Peyer's patch (tissue), 4 donors: ENCODE results near the gene RBPJ. TPM values are rescaled to one million over a fixed set of nuclear protein-coding genes. Genes with fewer than 3 reads are reported as not detected.

ENCODE experiments used
- DNase-seq, 3 donors: peaks; one replicate each; pipeline ENCODE4 v3.0.0-alpha.2; 2017 to 2019
- H3K27ac ChIP-seq, 4 donors: fragments of 200-600 bp; sonication (generic); one replicate each; pipeline ENCODE4 v1.5.1; 2016 to 2019
- H3K27me3 ChIP-seq, 2 donors: fragments of 200-600 bp; sonication (generic); one replicate each; pipeline ENCODE4 v1.5.1; 2019
- H3K36me3 ChIP-seq, 3 donors: fragments of 200-600 bp; sonication (generic); one replicate each; pipeline ENCODE4 v1.5.1; 2016 to 2019
- H3K4me1 ChIP-seq, 4 donors: fragments of 200-600 bp; sonication (generic); one replicate each; pipeline ENCODE4 v1.5.1; 2016 to 2019
- H3K4me3 ChIP-seq, 4 donors: fragments of 200-600 bp; sonication (generic); 1 replicate in 3 of 4; 2 replicates in 1 of 4; pipeline ENCODE4 v1.5.1; 2016 to 2019; ENCODE audit warnings: mild to moderate bottlenecking in 1 of 4
- H3K9me3 ChIP-seq, 4 donors: fragments of 200-600 bp; sonication (generic); one replicate each; pipeline ENCODE4 v1.5.1; 2016 to 2019; ENCODE audit warnings: mild to moderate bottlenecking in 1 of 4
- CTCF ChIP-seq, 6 experiments: fragments of 450-650 bp in 4 of 6; fragments of 200-600 bp in 2 of 6; sonication (generic) in 1 of 6; IDR thresholded peaks; one replicate each; pipeline ENCODE4 v1.5.1; 2017 to 2019; ENCODE audit warnings: antibody characterized with exemption in 6 of 6, mild to moderate bottlenecking in 3 of 6, moderate library complexity in 1 of 6
- POLR2A ChIP-seq, 2 donors: fragments of 450-650 bp; IDR thresholded peaks; one replicate each; pipeline ENCODE4 v1.5.1; 2017; ENCODE audit warnings: antibody characterized with exemption in 2 of 2, mild to moderate bottlenecking in 2 of 2, moderate library complexity in 2 of 2
- total RNA-seq, 4 donors: library from RNA; depleted of rRNA; stranded (reverse); fragments of >200 nt; gene quantifications; one replicate each; pipeline ENCODE4 v1.1.0, GENCODE V29; 2016

RBPJ gene
- total RNA-seq, 4 donors from 2014 or later: 27.6 to 105 (median 42.8) TPM

- H3K9me3 ChIP-seq: no peaks in the 10 kb centered on the region
- no peak for TF ChIP-seq POLR2A (IDR thresholded peaks at IDR 0.05)
- TF ChIP-seq CTCF (IDR thresholded peaks at IDR 0.05): no peak
- H3K36me3 ChIP-seq: no peaks in the 10 kb centered on the region
- H3K27ac ChIP-seq: no peak overlapping the region
- no peaks in the 10 kb centered on the region for H3K27me3 ChIP-seq
- H3K4me1 ChIP-seq: no peaks in the 10 kb centered on the region
- no peak for DNase-seq
- no peak overlapping the region for H3K4me3 ChIP-seq
These were observed 41.4 kb upstream of the RBPJ start for GRCh38 chr4:26279446-26279845.

DNA sequence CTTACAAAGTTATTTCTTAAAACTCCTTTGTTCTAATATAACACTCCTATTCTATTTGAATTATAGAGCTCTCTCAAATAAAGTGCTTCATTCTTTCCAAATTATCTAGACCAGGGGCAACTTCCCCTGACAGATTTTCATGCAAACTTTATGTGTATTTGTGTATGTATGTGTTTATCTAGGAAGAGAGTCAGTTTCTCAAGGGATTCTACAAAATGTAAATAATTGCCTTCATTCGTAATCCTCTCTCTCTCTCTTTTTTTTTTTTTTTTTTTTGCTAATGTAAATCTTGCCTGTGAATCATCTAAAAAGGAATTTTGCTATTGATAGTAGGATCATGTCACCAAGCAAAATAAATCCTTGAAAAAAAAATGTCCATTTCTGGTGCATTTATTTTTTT lies 38.9 kb upstream of the RBPJ start:
- Histone ChIP-seq H3K4me1 (no peaks in the 10 kb centered on the region), H3K27ac (no peak overlapping the region), H3K27me3 (no peaks in the 10 kb centered on the region), H3K36me3 (no peaks in the 10 kb centered on the region), H3K4me3 (no peak overlapping the region), H3K9me3 (no peaks in the 10 kb centered on the region)
- no peak for DNase-seq
- no peak for TF ChIP-seq CTCF (IDR thresholded peaks at IDR 0.05)
- TF ChIP-seq POLR2A (IDR thresholded peaks at IDR 0.05): no peak

DNA sequence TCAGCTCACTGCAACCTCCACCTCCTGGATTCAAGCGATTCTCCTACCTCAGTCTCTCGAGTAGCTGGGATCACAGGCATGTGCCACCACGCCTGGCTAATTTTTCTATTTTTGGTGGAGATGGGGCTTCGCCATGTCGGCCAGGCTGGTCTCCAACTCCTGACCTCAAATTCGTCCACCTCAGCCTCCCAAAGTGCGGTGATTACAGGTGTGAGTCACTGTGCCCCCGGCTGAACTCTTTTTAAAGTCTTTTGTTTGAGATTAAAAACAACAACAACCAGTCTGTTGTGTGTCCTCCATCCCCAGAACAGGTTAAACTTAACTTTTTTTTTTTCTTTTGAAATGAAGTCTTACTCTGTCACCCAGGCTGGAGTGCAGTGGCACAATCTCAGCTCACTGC lies 36.3 kb upstream of the RBPJ start:
- Histone ChIP-seq H3K4me3 (no peak overlapping the region), H3K27ac (no peak overlapping the region), H3K36me3 (no peaks in the 10 kb centered on the region), H3K27me3 (no peaks in the 10 kb centered on the region), H3K4me1 (no peaks in the 10 kb centered on the region), H3K9me3 (no peaks in the 10 kb centered on the region)
- DNase-seq: no peak
- TF ChIP-seq CTCF (IDR thresholded peaks at IDR 0.05) (no peak), POLR2A (IDR thresholded peaks at IDR 0.05) (no peak)

DNA sequence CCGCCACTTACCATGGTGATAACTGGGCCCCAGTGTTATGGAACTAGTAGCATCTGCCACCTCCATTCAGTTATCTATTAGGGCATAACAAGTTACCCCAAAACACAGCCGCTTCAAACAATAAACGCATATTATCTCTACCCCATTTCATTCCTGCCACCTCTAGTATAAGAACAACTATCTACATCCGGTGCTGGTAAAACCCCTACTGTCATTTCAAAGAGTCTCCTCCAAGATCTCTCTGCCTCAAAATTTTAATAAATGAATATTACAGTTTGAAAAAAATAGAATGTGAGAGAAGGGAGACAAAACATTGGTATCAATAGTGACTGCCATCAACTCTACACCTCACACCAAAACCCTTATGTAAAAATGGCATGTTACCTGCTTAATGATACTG lies 35.5 kb upstream of the RBPJ start:
- DNase-seq: no peak
- Histone ChIP-seq H3K27me3 (no peaks in the 10 kb centered on the region), H3K36me3 (no peaks in the 10 kb centered on the region), H3K27ac (no peak overlapping the region), H3K9me3 (no peaks in the 10 kb centered on the region), H3K4me3 (no peak overlapping the region), H3K4me1 (no peaks in the 10 kb centered on the region)
- TF ChIP-seq CTCF (IDR thresholded peaks at IDR 0.05) (no peak), POLR2A (IDR thresholded peaks at IDR 0.05) (no peak)

DNA sequence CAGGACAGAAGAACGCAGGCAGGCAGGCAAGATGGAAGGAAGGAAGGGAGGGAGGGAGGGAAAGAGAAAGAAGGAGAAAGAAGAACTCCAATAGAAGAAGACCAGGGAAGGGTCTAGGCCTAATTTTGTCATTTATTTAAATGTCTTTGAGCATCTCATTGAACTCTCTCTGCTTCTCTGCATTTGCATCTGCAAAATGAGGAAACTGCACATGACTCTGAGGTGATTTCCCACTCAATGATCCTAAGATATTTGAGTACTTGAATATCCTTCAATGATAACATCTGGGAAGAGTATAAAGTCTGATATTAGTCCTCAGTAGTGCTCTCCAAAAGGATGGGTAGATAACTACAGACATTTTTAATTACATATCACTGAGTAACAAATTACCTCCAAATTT lies 33.1 kb upstream of the RBPJ start:
- H3K36me3 ChIP-seq: no peaks in the 10 kb centered on the region
- H3K9me3 ChIP-seq: no peaks in the 10 kb centered on the region
- H3K4me3 ChIP-seq: no peak overlapping the region
- DNase-seq: no peak
- no peaks in the 10 kb centered on the region for H3K27me3 ChIP-seq
- TF ChIP-seq CTCF (IDR thresholded peaks at IDR 0.05) (no peak), POLR2A (IDR thresholded peaks at IDR 0.05) (no peak)
- no peaks in the 10 kb centered on the region for H3K4me1 ChIP-seq
- H3K27ac ChIP-seq: peak overlapping the region in 2 of 4 donors; percentile 9 to 39

DNA sequence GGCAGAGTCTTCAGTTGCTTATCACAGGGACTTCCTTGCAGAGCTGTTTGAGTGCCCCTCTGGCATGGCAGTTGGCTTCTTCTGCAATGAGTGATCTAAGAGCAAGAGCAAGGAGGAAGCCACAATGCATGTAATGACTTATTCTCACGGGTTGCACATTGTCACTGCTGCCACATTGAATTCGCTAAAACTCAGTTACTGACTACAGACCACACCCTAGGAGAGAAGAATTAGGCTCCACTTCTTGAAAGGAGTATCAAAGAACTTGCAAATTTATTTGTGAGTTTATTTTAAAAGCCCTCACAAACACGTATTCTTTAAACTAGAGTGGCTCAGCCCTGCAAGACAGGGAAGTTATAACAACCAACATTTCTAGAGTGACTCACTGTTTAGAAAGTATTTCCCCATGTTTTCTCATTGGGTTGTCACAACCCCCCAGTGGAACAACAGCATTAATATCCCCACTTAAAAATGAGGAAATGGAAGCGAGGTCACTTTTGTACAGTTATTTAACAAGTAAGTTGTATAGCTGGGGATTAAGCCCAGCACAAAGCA lies 32.4 kb upstream of the RBPJ start:
- no peaks in the 10 kb centered on the region for H3K4me1 ChIP-seq
- no peak overlapping the region for H3K4me3 ChIP-seq
- H3K9me3 ChIP-seq: no peaks in the 10 kb centered on the region
- no peak for TF ChIP-seq POLR2A (IDR thresholded peaks at IDR 0.05)
- no peak for TF ChIP-seq CTCF (IDR thresholded peaks at IDR 0.05)
- peak overlapping the region in 2 of 4 donors; percentile 9 to 39 for H3K27ac ChIP-seq
- H3K36me3 ChIP-seq: no peaks in the 10 kb centered on the region
- H3K27me3 ChIP-seq: no peaks in the 10 kb centered on the region
- DNase-seq: no peak
